ENCODE results near the gene CLTCL1.

- no peak for TF ChIP-seq EZH2phosphoT487 (IDR thresholded peaks at IDR 0.05; ENCODE audit: insufficient read depth, low read depth)
- no peak for TF ChIP-seq EZH2 (IDR thresholded peaks at IDR 0.05; ENCODE audit: insufficient read depth, poor library complexity, severe bottlenecking)
Measured at GRCh38 chr22:19196841-19197612, 94.5 kb downstream of the CLTCL1 start.
